Osteoblast (primary cell): ENCODE measurements around the gene SLC24A4. TPM values are rescaled to one million over a fixed set of nuclear protein-coding genes. Genes with fewer than 3 reads are reported as not detected.

Source experiments
- DNase-seq: peaks from one replicate; pipeline ENCODE4 v3.0.0; 2011; ENCODE audit warnings: low spot score, mixed read lengths; ENCODE audit not compliant: insufficient read length; ENCODE audit errors: missing footprints
- H2AFZ ChIP-seq: 2 replicates; pipeline ENCODE4 v1.6.0; 2011; ENCODE audit warnings: mild to moderate bottlenecking, low read length
- H3K27ac ChIP-seq: 2 replicates; pipeline ENCODE4 v1.5.1; 2011; ENCODE audit warnings: mild to moderate bottlenecking, low read depth, low read length, moderate library complexity
- H3K27me3 ChIP-seq: 2 replicates; pipeline ENCODE4 v1.6.0; 2012; ENCODE audit warnings: mild to moderate bottlenecking, control low read depth, inconsistent platforms, low read length, moderate library complexity; ENCODE audit not compliant: insufficient read depth
- H3K36me3 ChIP-seq: 2 replicates; pipeline ENCODE4 v1.5.1; 2011; ENCODE audit warnings: mild to moderate bottlenecking, low read length, control low read depth, moderate library complexity; ENCODE audit not compliant: insufficient read depth
- H3K4me1 ChIP-seq: 2 replicates; pipeline ENCODE4 v1.5.1; 2011; ENCODE audit warnings: mild to moderate bottlenecking, low read length, control low read depth, moderate library complexity; ENCODE audit not compliant: insufficient read depth
- H3K4me2 ChIP-seq: 2 replicates; pipeline ENCODE4 v1.6.0; 2011; ENCODE audit warnings: mild to moderate bottlenecking, low read length; ENCODE audit not compliant: insufficient read depth
- H3K4me3 ChIP-seq: fragments of 200-600 bp; sonication (generic); 3 replicates; pipeline ENCODE4 v1.5.1; 2012; ENCODE audit warnings: mild to moderate bottlenecking, low read length, inconsistent platforms; ENCODE audit not compliant: insufficient read depth
- H3K79me2 ChIP-seq: 2 replicates; pipeline ENCODE4 v1.6.0; 2012; ENCODE audit warnings: mild to moderate bottlenecking, low read length, control low read depth, inconsistent platforms; ENCODE audit not compliant: insufficient read depth
- H3K9me3 ChIP-seq: 2 replicates; pipeline ENCODE4 v1.5.1; 2011; ENCODE audit warnings: low read depth, low read length, control low read depth
- H4K20me1 ChIP-seq: 2 replicates; pipeline ENCODE4 v1.6.0; 2012; ENCODE audit warnings: mild to moderate bottlenecking, low read length, control low read depth; ENCODE audit not compliant: insufficient read depth
- total RNA-seq: library from RNA; depleted of rRNA; stranded (reverse); fragments of >200 nt; gene quantifications from 2 replicates; pipeline ENCODE4 v1.2.3, GENCODE V29; 2012
- TF ChIP-seq, protein P1 (sequence below): IDR thresholded peaks from 2 replicates; pipeline ENCODE4 v1.5.1; 2011; ENCODE audit warnings: mild to moderate bottlenecking, low read depth, low read length, moderate library complexity; ENCODE audit errors: extremely low read depth

The SLC24A4 gene
- total RNA-seq, 1 donor = under 0.01 TPM

DNA sequence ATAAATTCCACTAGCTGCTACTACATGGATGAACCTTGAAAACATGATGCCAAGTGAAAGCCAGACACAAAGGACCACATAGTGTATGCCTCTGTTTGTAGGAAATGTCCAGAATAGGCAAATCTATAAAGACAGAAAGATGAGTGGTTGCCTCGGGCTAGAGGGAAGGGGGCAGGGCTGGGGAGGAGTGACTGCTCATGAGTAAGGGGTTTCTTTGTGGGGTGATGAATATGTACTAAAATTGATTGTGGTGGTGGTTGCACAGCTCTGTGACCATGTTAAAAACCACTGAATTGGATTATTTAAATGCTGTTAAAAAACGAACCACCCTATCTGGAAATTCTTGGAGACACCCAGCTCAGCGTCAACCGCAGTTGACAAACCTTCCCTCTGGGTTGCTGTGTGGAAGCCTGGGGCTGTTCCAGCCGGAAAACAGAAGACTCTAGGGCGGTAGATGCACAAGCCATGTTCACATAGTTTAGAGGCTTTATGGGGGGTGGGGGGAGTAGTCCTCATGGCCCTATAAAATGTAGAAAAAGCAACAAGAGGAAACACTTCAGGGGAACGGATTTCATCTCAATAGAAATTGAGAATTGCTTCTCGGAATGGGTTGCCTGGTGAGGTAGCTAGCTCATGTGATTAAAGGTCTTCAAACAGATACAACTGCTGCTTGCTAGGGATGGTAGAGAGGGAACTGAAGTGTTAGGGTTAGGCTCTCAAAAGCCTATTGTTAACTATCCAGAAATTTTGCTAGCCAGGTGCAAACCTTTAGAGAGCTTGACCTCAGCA, 220.0 kb downstream of the SLC24A4 start:
- Histone ChIP-seq H3K4me1 (peaks cover 32% of the 10 kb centered on the region), H3K4me3 (no peak overlapping the region), H3K36me3 (no peaks in the 10 kb centered on the region), H2AFZ (no peak overlapping the region), H3K4me2 (peak overlapping the region; percentile 10), H3K79me2 (peaks cover 50% of the 10 kb centered on the region), H4K20me1 (peaks cover 3% of the 10 kb centered on the region), H3K9me3 (no peaks in the 10 kb centered on the region), H3K27ac (no peak overlapping the region), H3K27me3 (no peaks in the 10 kb centered on the region)
- DNase-seq = no peak
- TF ChIP-seq, protein P1, sequence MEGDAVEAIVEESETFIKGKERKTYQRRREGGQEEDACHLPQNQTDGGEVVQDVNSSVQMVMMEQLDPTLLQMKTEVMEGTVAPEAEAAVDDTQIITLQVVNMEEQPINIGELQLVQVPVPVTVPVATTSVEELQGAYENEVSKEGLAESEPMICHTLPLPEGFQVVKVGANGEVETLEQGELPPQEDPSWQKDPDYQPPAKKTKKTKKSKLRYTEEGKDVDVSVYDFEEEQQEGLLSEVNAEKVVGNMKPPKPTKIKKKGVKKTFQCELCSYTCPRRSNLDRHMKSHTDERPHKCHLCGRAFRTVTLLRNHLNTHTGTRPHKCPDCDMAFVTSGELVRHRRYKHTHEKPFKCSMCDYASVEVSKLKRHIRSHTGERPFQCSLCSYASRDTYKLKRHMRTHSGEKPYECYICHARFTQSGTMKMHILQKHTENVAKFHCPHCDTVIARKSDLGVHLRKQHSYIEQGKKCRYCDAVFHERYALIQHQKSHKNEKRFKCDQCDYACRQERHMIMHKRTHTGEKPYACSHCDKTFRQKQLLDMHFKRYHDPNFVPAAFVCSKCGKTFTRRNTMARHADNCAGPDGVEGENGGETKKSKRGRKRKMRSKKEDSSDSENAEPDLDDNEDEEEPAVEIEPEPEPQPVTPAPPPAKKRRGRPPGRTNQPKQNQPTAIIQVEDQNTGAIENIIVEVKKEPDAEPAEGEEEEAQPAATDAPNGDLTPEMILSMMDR = no peak

DNA sequence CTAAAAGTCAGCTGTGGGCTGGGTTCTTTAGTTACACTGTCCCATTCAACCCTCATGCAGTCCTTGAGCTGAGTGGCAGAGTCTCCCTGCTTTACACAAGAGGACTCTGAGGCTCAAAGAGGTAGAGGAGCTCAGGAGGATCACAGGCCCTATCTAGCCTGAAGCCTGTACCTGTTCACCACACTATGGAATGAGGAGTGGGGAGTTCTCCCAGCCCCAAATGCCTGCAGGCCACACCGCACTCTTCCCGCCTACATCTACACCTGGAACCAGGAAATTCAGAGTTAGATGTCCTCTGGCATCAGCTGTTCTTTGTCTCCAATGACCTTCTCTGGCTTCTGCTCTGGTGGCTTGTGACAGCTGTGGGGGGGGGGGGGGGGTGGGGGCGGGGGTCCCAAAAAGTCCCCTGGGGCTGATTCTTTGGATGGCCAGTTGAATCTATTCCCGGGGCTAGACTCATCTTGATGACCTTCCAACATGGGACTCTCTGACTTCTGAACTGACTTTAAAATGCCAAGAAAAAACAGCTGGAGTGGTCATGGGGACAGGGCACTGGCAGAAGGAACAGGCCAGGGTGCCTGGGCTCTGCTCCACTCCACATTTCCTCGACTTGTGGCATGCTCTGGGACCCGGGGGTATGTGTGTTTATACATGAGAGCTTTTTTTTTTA, 221.2 kb downstream of the SLC24A4 start:
- DNase-seq = no peak
- H3K9me3 ChIP-seq = no peaks in the 10 kb centered on the region
- H2AFZ ChIP-seq = no peak overlapping the region
- peaks cover 46% of the 10 kb centered on the region for H3K79me2 ChIP-seq
- H3K4me1 ChIP-seq = peaks cover 26% of the 10 kb centered on the region
- H3K4me3 ChIP-seq = no peak overlapping the region
- peaks cover 9% of the 10 kb centered on the region for H4K20me1 ChIP-seq
- no peaks in the 10 kb centered on the region for H3K27me3 ChIP-seq
- TF ChIP-seq, protein P1 = no peak
- no peak overlapping the region for H3K27ac ChIP-seq
- H3K4me2 ChIP-seq = no peak overlapping the region
- no peaks in the 10 kb centered on the region for H3K36me3 ChIP-seq

DNA sequence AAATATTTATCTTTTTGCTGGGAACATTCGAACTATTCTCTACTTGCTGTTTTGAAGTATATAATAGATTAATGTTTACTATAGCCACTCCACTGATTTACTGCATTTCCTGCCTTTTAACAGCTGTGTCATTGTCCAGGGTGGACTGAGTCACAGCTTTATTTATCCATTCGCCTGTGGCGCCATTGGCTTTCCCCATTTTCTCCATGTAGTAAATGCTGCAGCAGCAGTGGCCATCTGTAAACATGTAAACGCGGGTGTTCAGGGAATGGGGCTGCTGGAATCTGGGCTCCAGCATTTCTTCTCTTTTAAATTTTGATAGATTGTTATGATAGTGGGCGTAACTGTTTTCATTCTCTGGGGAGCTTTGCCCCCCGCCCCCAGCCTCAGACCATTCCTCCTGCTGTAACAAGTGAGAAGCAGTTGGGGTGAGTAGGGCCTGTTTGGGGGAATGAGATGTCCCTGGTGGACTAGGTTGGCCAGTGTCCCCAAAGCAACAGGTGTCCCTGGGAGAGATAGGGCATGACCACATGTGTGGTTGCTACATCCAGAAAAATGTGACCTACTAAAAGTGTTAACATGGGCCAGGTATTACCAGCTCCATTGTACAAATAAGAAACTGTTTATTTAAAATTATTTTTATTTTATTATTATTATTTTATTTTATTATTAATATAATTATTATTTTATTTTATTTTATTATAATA, 223.5 kb downstream of the SLC24A4 start:
- peaks cover 18% of the 10 kb centered on the region for H4K20me1 ChIP-seq
- H3K27ac ChIP-seq = no peak overlapping the region
- H2AFZ ChIP-seq = no peak overlapping the region
- TF ChIP-seq, protein P1 = no peak
- peaks cover 48% of the 10 kb centered on the region for H3K79me2 ChIP-seq
- peaks cover 12% of the 10 kb centered on the region for H3K4me1 ChIP-seq
- peaks cover 3% of the 10 kb centered on the region for H3K36me3 ChIP-seq
- no peaks in the 10 kb centered on the region for H3K9me3 ChIP-seq
- H3K4me2 ChIP-seq = no peak overlapping the region
- H3K27me3 ChIP-seq = no peaks in the 10 kb centered on the region
- no peak for DNase-seq
- H3K4me3 ChIP-seq = no peak overlapping the region
